Stomach (tissue), 9 donors: Measurements from ENCODE around the gene SYNGR3. TPM values are rescaled to one million over a fixed set of nuclear protein-coding genes. Genes with fewer than 3 reads are reported as not detected.
"Not testable (repeated sequence)": the region's sequence is repeated elsewhere in the genome, so short reads cannot be mapped to it uniquely, and the experiment has no call there.

Source experiments
- DNase-seq, 2 donors: peaks; one replicate each; pipeline versions ENCODE4 v3.0.0 to v3.0.0-alpha.2; 2013 to 2019
- H3K27ac ChIP-seq, 5 donors: fragments of 200-600 bp in 4 of 5; sonication (generic) in 4 of 5; one replicate each; pipeline ENCODE4 v1.5.1; 2013 to 2019; ENCODE audit warnings: mild to moderate bottlenecking in 1 of 5, moderate library complexity in 1 of 5
- H3K27me3 ChIP-seq, 3 donors: fragments of 200-600 bp; sonication (generic); one replicate each; pipeline ENCODE4 v1.5.1; 2017 to 2019; ENCODE audit warnings: mixed run types in 1 of 3
- H3K36me3 ChIP-seq, 4 donors: fragments of 200-600 bp; sonication (generic); 1 replicate in 3 of 4; 2 replicates in 1 of 4; pipeline ENCODE4 v1.5.1; 2016 to 2019
- H3K4me1 ChIP-seq, 4 donors: fragments of 200-600 bp; sonication (generic); one replicate each; pipeline ENCODE4 v1.5.1; 2016 to 2019
- H3K4me3 ChIP-seq, 4 donors: fragments of 200-600 bp; sonication (generic) in 3 of 4; one replicate each; pipeline ENCODE4 v1.5.1; 2016 to 2019; ENCODE audit warnings: mild to moderate bottlenecking in 1 of 4
- H3K9me3 ChIP-seq, 4 donors: fragments of 200-600 bp; sonication (generic); one replicate each; pipeline ENCODE4 v1.5.1; 2016 to 2019
- EP300 ChIP-seq: sonication (generic); formaldehyde crosslinking; IDR thresholded peaks from one replicate; pipeline ENCODE4 v1.6.1; 2017; ENCODE audit warnings: antibody characterized with exemption
- POLR2A ChIP-seq, 4 donors: fragments of 450-650 bp; IDR thresholded peaks; one replicate each; pipeline ENCODE4 v1.6.1; 2016; ENCODE audit warnings: antibody characterized with exemption in 4 of 4, control low read depth in 2 of 4, mild to moderate bottlenecking in 1 of 4, moderate library complexity in 1 of 4
- POLR2AphosphoS5 ChIP-seq, 3 donors: sonication (generic); formaldehyde crosslinking; IDR thresholded peaks; one replicate each; pipeline ENCODE4 v1.6.1; 2016; ENCODE audit warnings: antibody characterized with exemption in 3 of 3
- WGBS, 5 donors: extraction: QIAGEN DNeasy Blood & Tissue Kit in 3 of 5; methylation state at CpG; one replicate each; pipeline versions ENCODE4 v1.1.5 to v1.1.7; 2013 to 2018; 5-methylcytosine and 5-hydroxymethylcytosine counted together
- intact Hi-C: fragments of 100-400 bp; cut with DNase I; formaldehyde crosslinking; loops from one replicate; pipeline ENCODE4 v1.15.1; 2023; ENCODE audit warnings: low total_unique reads
- polyA plus RNA-seq, 3 donors: library from polyadenylated mRNA; stranded (reverse); fragments of 200-250 nt; gene quantifications; one replicate each; pipeline ENCODE4 v1.2.3, GENCODE V29; 2013
- total RNA-seq, 5 donors: library from RNA; depleted of rRNA; stranded (reverse); fragments of >200 nt; gene quantifications; one replicate each; pipeline versions ENCODE4 v1.1.0 to v1.2.3, GENCODE V29; 2014 to 2016
- TF ChIP-seq, protein P1 (sequence below), 7 experiments: fragments of 450-650 bp in 4 of 7; fragments of 200-600 bp in 3 of 7; sonication (generic) in 3 of 7; IDR thresholded peaks; one replicate each; pipeline ENCODE4 v1.5.1; 2016 to 2019; ENCODE audit warnings: antibody characterized with exemption in 7 of 7, control low read depth in 2 of 7, mild to moderate bottlenecking in 1 of 7
- donor health status: healthy with polysubstance abuse.
- donor health status: Bipolar disorder and iron deficiency.
- donor health status: healthy.

SYNGR3 gene
- total and polyA plus RNA-seq, 8 donors, result 1.3 to 1.7 TPM; not detected in 6

DNA sequence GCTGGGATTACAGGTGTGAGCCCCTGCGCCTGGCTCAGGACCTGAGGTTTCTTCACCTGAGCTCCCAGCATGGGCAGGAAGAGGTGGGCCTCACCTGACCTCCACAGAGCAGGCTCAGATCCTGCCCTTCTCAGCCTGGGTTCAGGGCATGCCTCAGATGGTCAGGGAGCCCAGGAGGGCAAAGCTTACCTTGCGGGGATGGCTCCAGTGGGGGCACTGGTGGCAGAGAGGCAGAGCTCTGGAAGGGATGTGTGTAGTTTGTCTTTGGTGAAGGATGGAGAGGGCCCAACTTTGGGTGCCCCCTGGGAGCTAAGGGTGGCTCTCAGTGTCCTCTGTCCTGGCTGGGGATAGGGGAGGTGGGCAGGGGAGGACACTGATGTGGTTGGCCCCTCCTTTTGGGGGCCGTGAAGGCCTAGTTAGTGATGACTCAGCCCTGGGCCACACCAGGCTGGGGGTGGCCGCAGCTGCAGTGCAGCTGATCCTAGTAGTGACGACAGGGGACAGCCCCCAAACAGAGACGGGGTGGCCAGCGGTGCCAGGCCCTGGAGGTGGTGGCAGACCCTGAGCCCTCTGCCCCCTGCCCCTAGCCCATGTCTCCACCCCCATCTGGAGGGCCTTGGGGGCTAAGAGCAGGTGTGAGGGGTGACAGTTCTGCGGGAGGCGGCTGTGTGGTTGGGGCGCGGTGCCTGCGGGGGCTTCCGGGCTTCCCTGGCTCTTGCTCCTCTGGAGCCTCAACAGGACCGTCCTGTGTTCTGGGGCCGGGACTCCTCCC lies 42.7 kb downstream of the SYNGR3 start:
- peak in 1 of 2 donors; percentile 48 for DNase-seq
- Histone ChIP-seq H3K36me3 (peaks cover 12 to 32% (median 23%) of the 10 kb centered on the region in 4 donors), H3K9me3 (no peaks in the 10 kb centered on the region), H3K27me3 (peaks cover 0 to 1% (median 0%) of the 10 kb centered on the region in 3 donors), H3K4me1 (peaks cover 67 to 91% (median 85%) of the 10 kb centered on the region in 4 donors), H3K4me3 (peak overlapping the region; percentile 31 to 41 (median 36)), H3K27ac (peak overlapping the region; percentile 88 to 95 (median 90))
- TF ChIP-seq EP300 (no peak), POLR2AphosphoS5 (IDR thresholded peaks at IDR 0.05) (no peak), POLR2A (IDR thresholded peaks at IDR 0.05) (no peak)
- TF ChIP-seq, protein P1, sequence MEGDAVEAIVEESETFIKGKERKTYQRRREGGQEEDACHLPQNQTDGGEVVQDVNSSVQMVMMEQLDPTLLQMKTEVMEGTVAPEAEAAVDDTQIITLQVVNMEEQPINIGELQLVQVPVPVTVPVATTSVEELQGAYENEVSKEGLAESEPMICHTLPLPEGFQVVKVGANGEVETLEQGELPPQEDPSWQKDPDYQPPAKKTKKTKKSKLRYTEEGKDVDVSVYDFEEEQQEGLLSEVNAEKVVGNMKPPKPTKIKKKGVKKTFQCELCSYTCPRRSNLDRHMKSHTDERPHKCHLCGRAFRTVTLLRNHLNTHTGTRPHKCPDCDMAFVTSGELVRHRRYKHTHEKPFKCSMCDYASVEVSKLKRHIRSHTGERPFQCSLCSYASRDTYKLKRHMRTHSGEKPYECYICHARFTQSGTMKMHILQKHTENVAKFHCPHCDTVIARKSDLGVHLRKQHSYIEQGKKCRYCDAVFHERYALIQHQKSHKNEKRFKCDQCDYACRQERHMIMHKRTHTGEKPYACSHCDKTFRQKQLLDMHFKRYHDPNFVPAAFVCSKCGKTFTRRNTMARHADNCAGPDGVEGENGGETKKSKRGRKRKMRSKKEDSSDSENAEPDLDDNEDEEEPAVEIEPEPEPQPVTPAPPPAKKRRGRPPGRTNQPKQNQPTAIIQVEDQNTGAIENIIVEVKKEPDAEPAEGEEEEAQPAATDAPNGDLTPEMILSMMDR (IDR thresholded peaks at IDR 0.05), result no peak
- intact Hi-C loops, result no loop called here
- WGBS, 5 donors, result 48 to 68% (median 65%) methylated on average over 7 to 15 of the region's 15 CpGs

DNA sequence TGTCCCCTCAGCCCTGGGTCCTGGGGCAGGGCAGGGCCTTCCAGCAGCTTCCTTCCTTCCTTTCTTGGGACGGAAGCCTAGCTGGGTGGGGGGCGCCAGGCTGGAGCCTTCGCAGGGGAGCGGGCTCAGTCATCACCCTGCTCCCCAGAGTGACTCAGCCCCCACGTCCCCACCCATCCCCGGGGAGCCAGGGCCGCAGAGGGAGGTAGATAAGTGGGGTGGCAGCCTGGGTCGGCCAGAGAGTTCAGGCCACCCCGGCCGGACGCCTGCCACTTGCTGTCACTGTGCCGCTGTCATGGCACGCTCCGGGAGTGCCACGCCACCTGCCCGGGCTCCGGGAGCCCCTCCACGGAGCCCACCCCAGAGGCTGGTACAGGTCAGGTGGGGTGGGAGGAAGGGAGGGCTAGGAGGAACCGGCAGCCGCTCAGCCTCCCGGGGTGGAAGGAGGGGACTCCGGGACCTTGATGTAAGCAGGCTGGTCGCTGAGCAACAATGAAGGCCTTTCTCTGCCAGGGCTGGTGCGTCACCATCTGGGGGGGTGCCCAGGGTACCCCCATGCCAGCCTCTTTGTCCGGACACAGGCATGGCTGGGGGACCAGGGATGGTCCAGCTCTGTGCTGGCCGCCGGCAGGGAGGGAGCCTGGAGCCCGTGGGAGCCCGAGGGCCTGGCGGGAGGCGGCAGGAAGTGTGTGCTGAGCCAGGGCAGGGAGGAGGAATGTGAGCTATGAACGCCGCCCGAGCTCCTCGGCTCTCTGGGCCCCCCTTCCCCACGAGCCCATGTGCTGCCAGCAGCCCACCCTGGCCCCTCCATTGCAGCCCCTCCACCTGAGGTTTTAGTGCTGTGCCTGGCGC lies 43.5 kb downstream of the SYNGR3 start:
- peak overlapping the region; percentile 88 to 95 (median 90) for H3K27ac ChIP-seq
- H3K9me3 ChIP-seq, result no peaks in the 10 kb centered on the region
- TF ChIP-seq EP300 (no peak), POLR2AphosphoS5 (IDR thresholded peaks at IDR 0.05) (peak in 2 of 3 donors; percentile 31), POLR2A (IDR thresholded peaks at IDR 0.05) (no peak)
- peak; percentile 64 to 87 for DNase-seq
- peaks cover 60 to 91% (median 85%) of the 10 kb centered on the region in 4 donors for H3K4me1 ChIP-seq
- WGBS, 5 donors, result 12 to 19% (median 14%) methylated on average over 13 to 37 of the region's 37 CpGs
- H3K27me3 ChIP-seq, result no peaks in the 10 kb centered on the region
- peak overlapping the region; percentile 31 to 41 (median 36) for H3K4me3 ChIP-seq
- intact Hi-C loops, result no loop called here
- peaks cover 15 to 38% (median 29%) of the 10 kb centered on the region in 4 donors for H3K36me3 ChIP-seq

DNA sequence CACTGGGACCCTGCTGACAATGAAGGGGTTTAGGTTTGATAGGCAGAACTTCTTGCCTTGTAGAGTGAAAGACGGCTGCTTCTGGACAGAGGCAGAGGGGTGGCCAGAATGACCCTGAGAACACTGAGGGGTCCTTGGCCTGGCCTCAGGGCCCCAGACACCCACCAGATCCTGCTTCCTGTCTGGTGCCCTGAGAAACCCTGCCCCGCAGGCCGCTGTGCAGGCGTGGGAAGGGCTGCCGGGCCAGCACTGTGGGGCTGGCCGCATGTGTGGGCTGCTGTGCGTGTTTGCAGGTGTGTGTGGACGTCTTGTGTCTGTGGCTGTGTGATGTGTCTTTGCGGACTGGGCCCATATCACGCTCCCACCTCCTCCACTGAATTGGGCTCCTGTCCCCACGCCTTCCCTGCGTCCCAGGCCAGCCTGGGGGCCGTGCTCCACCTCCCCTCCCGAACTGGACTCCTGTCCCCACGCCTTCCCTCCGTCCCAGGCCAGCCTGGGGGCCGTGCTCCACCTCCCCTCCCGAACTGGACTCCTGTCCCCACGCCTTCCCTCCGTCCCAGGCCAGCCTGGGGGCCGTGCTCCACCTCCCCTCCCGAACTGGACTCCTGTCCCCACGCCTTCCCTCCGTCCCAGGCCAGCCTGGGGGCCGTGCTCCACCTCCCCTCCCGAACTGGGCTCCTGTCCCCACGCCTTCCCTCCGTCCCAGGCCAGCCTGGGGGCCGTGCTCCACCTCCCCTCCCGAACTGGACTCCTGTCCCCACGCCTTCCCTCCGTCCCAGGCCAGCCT lies 44.3 kb downstream of the SYNGR3 start:
- H3K4me3 ChIP-seq, result peak overlapping the region; percentile 31 to 41 (median 36)
- peak overlapping the region; percentile 88 to 95 (median 90) for H3K27ac ChIP-seq
- peaks cover 60 to 91% (median 85%) of the 10 kb centered on the region in 4 donors for H3K4me1 ChIP-seq
- H3K27me3 ChIP-seq, H3K9me3 ChIP-seq, intact Hi-C loops: not testable (repeated sequence)
- 4 to 50% (median 33%) methylated on average over 7 to 15 of the region's 32 CpGs for WGBS, 5 donors
- DNase-seq, result peak in 1 of 2 donors; percentile 48
- peaks cover 15 to 43% (median 29%) of the 10 kb centered on the region in 4 donors for H3K36me3 ChIP-seq

DNA sequence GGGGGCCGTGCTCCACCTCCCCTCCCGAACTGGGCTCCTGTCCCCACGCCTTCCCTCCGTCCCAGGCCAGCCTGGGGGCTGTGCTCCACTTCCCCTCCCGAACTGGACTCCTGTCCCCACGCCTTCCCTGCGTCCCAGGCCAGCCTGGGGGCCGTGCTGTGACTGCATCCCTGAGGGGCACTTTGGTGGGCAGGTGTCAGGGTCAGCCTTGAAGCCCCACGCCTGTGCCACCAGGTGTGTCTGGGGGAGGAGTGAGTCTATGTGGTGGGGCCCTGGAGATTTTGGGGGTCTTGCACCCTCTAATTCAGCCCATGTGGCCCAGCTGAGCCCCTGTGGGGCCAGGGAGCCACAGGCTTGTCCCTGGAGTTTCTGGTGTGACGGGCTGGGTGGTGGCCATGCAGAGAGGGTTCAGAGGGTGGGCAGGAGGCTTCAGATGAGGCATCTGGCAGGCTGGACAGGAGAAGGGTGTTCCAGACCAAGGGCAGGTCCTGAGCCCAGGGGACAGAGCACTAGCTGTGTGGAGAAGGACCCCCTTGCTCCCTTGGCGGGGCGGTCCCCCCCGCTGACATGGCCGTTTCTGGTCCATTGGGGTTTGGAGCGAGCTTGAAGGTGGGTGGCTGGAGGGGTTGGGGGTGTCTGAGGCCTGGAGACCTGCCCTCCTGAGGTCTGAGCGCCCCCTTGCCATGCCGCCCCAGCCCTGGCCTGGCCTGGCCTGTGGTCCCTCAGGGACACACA lies 45.1 kb downstream of the SYNGR3 start:
- Histone ChIP-seq H3K27me3 (no peaks in the 10 kb centered on the region), H3K27ac (peak overlapping the region; percentile 87 to 95 (median 90)), H3K9me3 (no peaks in the 10 kb centered on the region), H3K36me3 (peaks cover 15 to 38% (median 25%) of the 10 kb centered on the region in 4 donors), H3K4me1 (peaks cover 62 to 91% (median 85%) of the 10 kb centered on the region in 4 donors), H3K4me3 (peak overlapping the region; percentile 28 to 41 (median 31))
- DNase-seq, result no peak
- WGBS, 5 donors, result 59 to 74% (median 63%) methylated on average over 8 to 17 of the region's 17 CpGs
- TF ChIP-seq EP300 (no peak), POLR2A (IDR thresholded peaks at IDR 0.05) (no peak), POLR2AphosphoS5 (IDR thresholded peaks at IDR 0.05) (no peak)
- TF ChIP-seq, protein P1 (IDR thresholded peaks at IDR 0.05), result no peak
- intact Hi-C loops, result no loop called here
